SK-N-SH treated with all-trans-retinoic acid at 6 μM for 48 hours (cell line): ENCODE results near the gene DNAJC30.

Experiments
- ATAC-seq: fragments of 200-7000 bp; cut with Tn5 transposase; 3 replicates; pipeline ENCODE4 v1.9.1; 2020; ENCODE audit warnings: mild to moderate bottlenecking, moderate library complexity
- ARNTL ChIP-seq: fragments of 450-650 bp; formaldehyde crosslinking; IDR thresholded peaks from 2 replicates; pipeline ENCODE4 v1.5.0; 2020; ENCODE audit warnings: low read depth, mild to moderate bottlenecking, moderate library complexity, borderline replicate concordance
- BACH2 ChIP-seq: fragments of 250-450 bp; sonication (Bioruptor Pico); IDR thresholded peaks from 2 replicates; pipeline ENCODE4 v1.9.0; 2021; ENCODE audit warnings: mild to moderate bottlenecking, borderline replicate concordance
- CSDC2 ChIP-seq: fragments of 250-450 bp; sonication (Bioruptor Pico); IDR thresholded peaks from 2 replicates; pipeline ENCODE4 v1.5.0; 2020; ENCODE audit warnings: mild to moderate bottlenecking, moderate library complexity
- ESRRG ChIP-seq: fragments of 250-450 bp; sonication (Bioruptor Pico); IDR thresholded peaks from 2 replicates; pipeline ENCODE4 v1.6.1; 2021; ENCODE audit warnings: mild to moderate bottlenecking
- GLIS3 ChIP-seq: fragments of 250-450 bp; sonication (Bioruptor Pico); IDR thresholded peaks from 2 replicates; pipeline ENCODE4 v1.5.0; 2020; ENCODE audit warnings: mild to moderate bottlenecking, moderate library complexity
- ISL1 ChIP-seq: fragments of 250-450 bp; sonication (Bioruptor Pico); IDR thresholded peaks from 2 replicates; pipeline ENCODE4 v2.1.2; 2022; ENCODE audit warnings: mild to moderate bottlenecking, moderate library complexity
- OSR1 ChIP-seq: fragments of 250-450 bp; sonication (Bioruptor Pico); IDR thresholded peaks from 2 replicates; pipeline ENCODE4 v1.8.0; 2022; ENCODE audit warnings: moderate library complexity, mild to moderate bottlenecking, inconsistent platforms
- PPARA ChIP-seq: fragments of 250-450 bp; sonication (Bioruptor Pico); IDR thresholded peaks from 2 replicates; pipeline ENCODE4 v1.5.0; 2020; ENCODE audit warnings: mild to moderate bottlenecking, borderline replicate concordance
- RARB ChIP-seq: fragments of 250-450 bp; sonication (Bioruptor Pico); IDR thresholded peaks from 2 replicates; pipeline ENCODE4 v1.8.0; 2021; ENCODE audit warnings: mild to moderate bottlenecking, moderate library complexity
- SNAI2 ChIP-seq: fragments of 250-450 bp; sonication (Bioruptor Pico); IDR thresholded peaks from 2 replicates; pipeline ENCODE4 v1.5.0; 2020; ENCODE audit warnings: mild to moderate bottlenecking, moderate library complexity
- TCF4 ChIP-seq: fragments of 250-450 bp; sonication (Bioruptor Pico); IDR thresholded peaks from 2 replicates; pipeline ENCODE4 v1.8.0; 2021; ENCODE audit warnings: mild to moderate bottlenecking, moderate library complexity, borderline replicate concordance
- TOX ChIP-seq: fragments of 250-450 bp; sonication (Bioruptor Pico); IDR thresholded peaks from 2 replicates; pipeline ENCODE4 v1.8.0; 2021; ENCODE audit warnings: mild to moderate bottlenecking, moderate library complexity, borderline replicate concordance
- ZC3H10 ChIP-seq: fragments of 250-450 bp; sonication (Bioruptor Pico); IDR thresholded peaks from 2 replicates; pipeline ENCODE4 v1.5.1; 2021; ENCODE audit warnings: mild to moderate bottlenecking, moderate library complexity
- ZFP3 ChIP-seq: fragments of 250-450 bp; sonication (Bioruptor Pico); IDR thresholded peaks from 2 replicates; pipeline ENCODE4 v1.5.0; 2020; ENCODE audit warnings: mild to moderate bottlenecking, moderate library complexity
- ZFP30 ChIP-seq: fragments of 450-650 bp; formaldehyde crosslinking; IDR thresholded peaks from 2 replicates; pipeline ENCODE4 v1.5.0; 2022; ENCODE audit warnings: mild to moderate bottlenecking, moderate library complexity
- ZNF565 ChIP-seq: fragments of 450-650 bp; formaldehyde crosslinking; conservative IDR thresholded peaks from 2 replicates; pipeline ENCODE4 v1.5.0; 2020; ENCODE audit warnings: low read depth, mild to moderate bottlenecking, moderate library complexity
- ZNF70 ChIP-seq: fragments of 450-650 bp; formaldehyde crosslinking; IDR thresholded peaks from 2 replicates; pipeline ENCODE4 v1.5.0; 2020; ENCODE audit warnings: mild to moderate bottlenecking, moderate library complexity
- ZNF8 ChIP-seq: fragments of 450-650 bp; formaldehyde crosslinking; IDR thresholded peaks from 2 replicates; pipeline ENCODE4 v1.5.0; 2020; ENCODE audit warnings: mild to moderate bottlenecking, moderate library complexity
- TF ChIP-seq, protein P1 (sequence below): fragments of 250-450 bp; sonication (Bioruptor Pico); IDR thresholded peaks from 2 replicates; pipeline ENCODE4 v1.5.0; 2020; ENCODE audit warnings: mild to moderate bottlenecking, moderate library complexity
- TF ChIP-seq, protein P2 (sequence below): fragments of 250-450 bp; sonication (Bioruptor Pico); IDR thresholded peaks from 2 replicates; pipeline ENCODE4 v1.5.1; 2020; ENCODE audit warnings: low read depth, mild to moderate bottlenecking, moderate library complexity
- TF ChIP-seq, protein P3 (sequence below): fragments of 250-450 bp; sonication (Bioruptor Pico); IDR thresholded peaks from 2 replicates; pipeline ENCODE4 v1.8.0; 2020; ENCODE audit warnings: mild to moderate bottlenecking, moderate library complexity, borderline replicate concordance
- TF ChIP-seq, protein P4 (sequence below): fragments of 250-450 bp; sonication (Bioruptor Pico); IDR thresholded peaks from 2 replicates; pipeline ENCODE4 v1.5.1; 2021; ENCODE audit warnings: mild to moderate bottlenecking, moderate library complexity
- TF ChIP-seq, protein P5 (sequence below): fragments of 250-450 bp; sonication (Bioruptor Pico); IDR thresholded peaks from 2 replicates; pipeline ENCODE4 v1.8.0; 2021; ENCODE audit warnings: low read depth, mild to moderate bottlenecking, moderate library complexity, borderline replicate concordance

The DNAJC30 gene

DNA sequence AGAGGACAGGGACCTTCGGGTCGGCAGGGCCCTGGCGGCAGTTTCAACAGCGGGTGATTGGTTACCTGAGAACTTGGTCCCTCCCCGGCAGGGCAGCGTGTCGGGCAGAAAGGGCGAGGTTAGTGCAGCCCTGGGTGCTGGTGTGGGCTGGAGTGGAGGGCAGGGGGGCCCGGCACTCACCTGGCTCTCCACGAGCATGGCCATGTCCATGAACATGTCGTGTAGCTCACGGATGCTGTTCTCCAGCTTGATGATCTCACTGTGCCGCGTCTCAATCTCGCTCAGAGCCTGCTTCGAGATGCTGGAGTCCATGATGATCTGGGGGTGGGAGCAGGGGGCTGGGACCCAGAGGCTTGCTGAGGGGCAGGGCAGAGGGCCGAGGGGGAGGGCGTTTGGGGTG is 19.4 kb upstream of the DNAJC30 start:
- no peak for ATAC-seq

DNA sequence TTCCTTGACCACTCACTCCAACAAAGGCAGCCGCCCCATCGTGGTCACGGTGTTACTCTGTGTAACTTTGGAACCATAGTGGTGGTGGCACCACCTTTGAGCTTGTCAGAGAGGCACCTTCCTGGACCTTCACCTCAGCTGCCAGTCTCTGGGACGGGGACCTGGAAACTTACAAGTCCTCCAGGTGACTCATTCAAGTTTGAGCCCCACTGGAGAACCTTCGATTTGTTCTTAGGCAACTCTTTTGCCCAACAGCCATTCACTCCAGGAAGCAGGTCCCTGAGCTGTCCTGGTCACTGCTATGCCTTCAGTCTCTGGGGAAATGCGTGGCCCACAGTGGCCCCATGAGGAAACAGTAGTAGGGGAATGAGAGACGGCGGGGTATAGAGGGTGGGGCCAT is 19.0 kb upstream of the DNAJC30 start:
- no peak for ATAC-seq
- TF ChIP-seq GLIS3, result no peak
- TF ChIP-seq ZNF8 (CRISPR knock-in tag), result no peak
- TF ChIP-seq ISL1 (CRISPR knock-in tag), result no peak
- TF ChIP-seq RARB (CRISPR knock-in tag), result no peak
- no peak for TF ChIP-seq ZFP30
- TF ChIP-seq, protein P1, sequence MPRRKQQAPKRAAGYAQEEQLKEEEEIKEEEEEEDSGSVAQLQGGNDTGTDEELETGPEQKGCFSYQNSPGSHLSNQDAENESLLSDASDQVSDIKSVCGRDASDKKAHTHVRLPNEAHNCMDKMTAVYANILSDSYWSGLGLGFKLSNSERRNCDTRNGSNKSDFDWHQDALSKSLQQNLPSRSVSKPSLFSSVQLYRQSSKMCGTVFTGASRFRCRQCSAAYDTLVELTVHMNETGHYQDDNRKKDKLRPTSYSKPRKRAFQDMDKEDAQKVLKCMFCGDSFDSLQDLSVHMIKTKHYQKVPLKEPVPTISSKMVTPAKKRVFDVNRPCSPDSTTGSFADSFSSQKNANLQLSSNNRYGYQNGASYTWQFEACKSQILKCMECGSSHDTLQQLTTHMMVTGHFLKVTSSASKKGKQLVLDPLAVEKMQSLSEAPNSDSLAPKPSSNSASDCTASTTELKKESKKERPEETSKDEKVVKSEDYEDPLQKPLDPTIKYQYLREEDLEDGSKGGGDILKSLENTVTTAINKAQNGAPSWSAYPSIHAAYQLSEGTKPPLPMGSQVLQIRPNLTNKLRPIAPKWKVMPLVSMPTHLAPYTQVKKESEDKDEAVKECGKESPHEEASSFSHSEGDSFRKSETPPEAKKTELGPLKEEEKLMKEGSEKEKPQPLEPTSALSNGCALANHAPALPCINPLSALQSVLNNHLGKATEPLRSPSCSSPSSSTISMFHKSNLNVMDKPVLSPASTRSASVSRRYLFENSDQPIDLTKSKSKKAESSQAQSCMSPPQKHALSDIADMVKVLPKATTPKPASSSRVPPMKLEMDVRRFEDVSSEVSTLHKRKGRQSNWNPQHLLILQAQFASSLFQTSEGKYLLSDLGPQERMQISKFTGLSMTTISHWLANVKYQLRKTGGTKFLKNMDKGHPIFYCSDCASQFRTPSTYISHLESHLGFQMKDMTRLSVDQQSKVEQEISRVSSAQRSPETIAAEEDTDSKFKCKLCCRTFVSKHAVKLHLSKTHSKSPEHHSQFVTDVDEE, result no peak
- TF ChIP-seq ESRRG (CRISPR knock-in tag), result no peak
- TF ChIP-seq ZNF70 (CRISPR knock-in tag), result no peak
- TF ChIP-seq CSDC2 (CRISPR knock-in tag), result no peak
- TF ChIP-seq, protein P2, sequence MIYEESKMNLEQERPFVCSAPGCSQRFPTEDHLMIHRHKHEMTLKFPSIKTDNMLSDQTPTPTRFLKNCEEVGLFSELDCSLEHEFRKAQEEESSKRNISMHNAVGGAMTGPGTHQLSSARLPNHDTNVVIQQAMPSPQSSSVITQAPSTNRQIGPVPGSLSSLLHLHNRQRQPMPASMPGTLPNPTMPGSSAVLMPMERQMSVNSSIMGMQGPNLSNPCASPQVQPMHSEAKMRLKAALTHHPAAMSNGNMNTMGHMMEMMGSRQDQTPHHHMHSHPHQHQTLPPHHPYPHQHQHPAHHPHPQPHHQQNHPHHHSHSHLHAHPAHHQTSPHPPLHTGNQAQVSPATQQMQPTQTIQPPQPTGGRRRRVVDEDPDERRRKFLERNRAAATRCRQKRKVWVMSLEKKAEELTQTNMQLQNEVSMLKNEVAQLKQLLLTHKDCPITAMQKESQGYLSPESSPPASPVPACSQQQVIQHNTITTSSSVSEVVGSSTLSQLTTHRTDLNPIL (CRISPR knock-in tag), result no peak
- TF ChIP-seq, protein P3, sequence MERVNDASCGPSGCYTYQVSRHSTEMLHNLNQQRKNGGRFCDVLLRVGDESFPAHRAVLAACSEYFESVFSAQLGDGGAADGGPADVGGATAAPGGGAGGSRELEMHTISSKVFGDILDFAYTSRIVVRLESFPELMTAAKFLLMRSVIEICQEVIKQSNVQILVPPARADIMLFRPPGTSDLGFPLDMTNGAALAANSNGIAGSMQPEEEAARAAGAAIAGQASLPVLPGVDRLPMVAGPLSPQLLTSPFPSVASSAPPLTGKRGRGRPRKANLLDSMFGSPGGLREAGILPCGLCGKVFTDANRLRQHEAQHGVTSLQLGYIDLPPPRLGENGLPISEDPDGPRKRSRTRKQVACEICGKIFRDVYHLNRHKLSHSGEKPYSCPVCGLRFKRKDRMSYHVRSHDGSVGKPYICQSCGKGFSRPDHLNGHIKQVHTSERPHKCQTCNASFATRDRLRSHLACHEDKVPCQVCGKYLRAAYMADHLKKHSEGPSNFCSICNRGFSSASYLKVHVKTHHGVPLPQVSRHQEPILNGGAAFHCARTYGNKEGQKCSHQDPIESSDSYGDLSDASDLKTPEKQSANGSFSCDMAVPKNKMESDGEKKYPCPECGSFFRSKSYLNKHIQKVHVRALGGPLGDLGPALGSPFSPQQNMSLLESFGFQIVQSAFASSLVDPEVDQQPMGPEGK (CRISPR knock-in tag), result no peak
- TF ChIP-seq, protein P4, sequence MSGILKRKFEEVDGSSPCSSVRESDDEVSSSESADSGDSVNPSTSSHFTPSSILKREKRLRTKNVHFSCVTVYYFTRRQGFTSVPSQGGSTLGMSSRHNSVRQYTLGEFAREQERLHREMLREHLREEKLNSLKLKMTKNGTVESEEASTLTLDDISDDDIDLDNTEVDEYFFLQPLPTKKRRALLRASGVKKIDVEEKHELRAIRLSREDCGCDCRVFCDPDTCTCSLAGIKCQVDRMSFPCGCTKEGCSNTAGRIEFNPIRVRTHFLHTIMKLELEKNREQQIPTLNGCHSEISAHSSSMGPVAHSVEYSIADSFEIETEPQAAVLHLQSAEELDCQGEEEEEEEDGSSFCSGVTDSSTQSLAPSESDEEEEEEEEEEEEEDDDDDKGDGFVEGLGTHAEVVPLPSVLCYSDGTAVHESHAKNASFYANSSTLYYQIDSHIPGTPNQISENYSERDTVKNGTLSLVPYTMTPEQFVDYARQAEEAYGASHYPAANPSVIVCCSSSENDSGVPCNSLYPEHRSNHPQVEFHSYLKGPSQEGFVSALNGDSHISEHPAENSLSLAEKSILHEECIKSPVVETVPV (CRISPR knock-in tag), result no peak
- TF ChIP-seq ZNF565 (CRISPR knock-in tag), result no peak
- no peak for TF ChIP-seq OSR1 (CRISPR knock-in tag)

More for the DNA sequence above, 19.4 kb upstream of the DNAJC30 start:
- TF ChIP-seq PPARA (no peak), ZC3H10 (CRISPR knock-in tag) (no peak), TCF4 (no peak), ZNF8 (CRISPR knock-in tag) (no peak), ZFP3 (no peak), ZNF70 (CRISPR knock-in tag) (no peak), OSR1 (CRISPR knock-in tag) (no peak), ZFP30 (no peak), ZNF565 (CRISPR knock-in tag) (no peak), ARNTL (no peak), CSDC2 (CRISPR knock-in tag) (no peak), ISL1 (CRISPR knock-in tag) (no peak), GLIS3 (no peak), TOX (no peak), BACH2 (CRISPR knock-in tag) (no peak), SNAI2 (CRISPR knock-in tag) (no peak)
- TF ChIP-seq, protein P3 (CRISPR knock-in tag), result no peak
- TF ChIP-seq, protein P5, sequence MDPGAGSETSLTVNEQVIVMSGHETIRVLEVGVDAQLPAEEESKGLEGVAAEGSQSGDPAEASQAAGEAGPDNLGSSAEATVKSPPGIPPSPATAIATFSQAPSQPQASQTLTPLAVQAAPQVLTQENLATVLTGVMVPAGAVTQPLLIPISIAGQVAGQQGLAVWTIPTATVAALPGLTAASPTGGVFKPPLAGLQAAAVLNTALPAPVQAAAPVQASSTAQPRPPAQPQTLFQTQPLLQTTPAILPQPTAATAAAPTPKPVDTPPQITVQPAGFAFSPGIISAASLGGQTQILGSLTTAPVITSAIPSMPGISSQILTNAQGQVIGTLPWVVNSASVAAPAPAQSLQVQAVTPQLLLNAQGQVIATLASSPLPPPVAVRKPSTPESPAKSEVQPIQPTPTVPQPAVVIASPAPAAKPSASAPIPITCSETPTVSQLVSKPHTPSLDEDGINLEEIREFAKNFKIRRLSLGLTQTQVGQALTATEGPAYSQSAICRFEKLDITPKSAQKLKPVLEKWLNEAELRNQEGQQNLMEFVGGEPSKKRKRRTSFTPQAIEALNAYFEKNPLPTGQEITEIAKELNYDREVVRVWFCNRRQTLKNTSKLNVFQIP (CRISPR knock-in tag), result no peak
- TF ChIP-seq, protein P1, result no peak
- TF ChIP-seq, protein P2 (CRISPR knock-in tag), result no peak
